Measurements from ENCODE around the gene AKAP5.

- TF ChIP-seq, protein P1, sequence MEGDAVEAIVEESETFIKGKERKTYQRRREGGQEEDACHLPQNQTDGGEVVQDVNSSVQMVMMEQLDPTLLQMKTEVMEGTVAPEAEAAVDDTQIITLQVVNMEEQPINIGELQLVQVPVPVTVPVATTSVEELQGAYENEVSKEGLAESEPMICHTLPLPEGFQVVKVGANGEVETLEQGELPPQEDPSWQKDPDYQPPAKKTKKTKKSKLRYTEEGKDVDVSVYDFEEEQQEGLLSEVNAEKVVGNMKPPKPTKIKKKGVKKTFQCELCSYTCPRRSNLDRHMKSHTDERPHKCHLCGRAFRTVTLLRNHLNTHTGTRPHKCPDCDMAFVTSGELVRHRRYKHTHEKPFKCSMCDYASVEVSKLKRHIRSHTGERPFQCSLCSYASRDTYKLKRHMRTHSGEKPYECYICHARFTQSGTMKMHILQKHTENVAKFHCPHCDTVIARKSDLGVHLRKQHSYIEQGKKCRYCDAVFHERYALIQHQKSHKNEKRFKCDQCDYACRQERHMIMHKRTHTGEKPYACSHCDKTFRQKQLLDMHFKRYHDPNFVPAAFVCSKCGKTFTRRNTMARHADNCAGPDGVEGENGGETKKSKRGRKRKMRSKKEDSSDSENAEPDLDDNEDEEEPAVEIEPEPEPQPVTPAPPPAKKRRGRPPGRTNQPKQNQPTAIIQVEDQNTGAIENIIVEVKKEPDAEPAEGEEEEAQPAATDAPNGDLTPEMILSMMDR (IDR thresholded peaks at IDR 0.05) = no peak
- TF ChIP-seq POLR2AphosphoS5 (IDR thresholded peaks at IDR 0.05) = no peak
- TF ChIP-seq EP300 (IDR thresholded peaks at IDR 0.05) = no peak
These were observed 55.4 kb downstream of the AKAP5 start for GRCh38 chr14:64520699-64521098.

Data from suprapubic skin (tissue), 4 donors.